HG02571 (cell line): ENCODE results near the gene ERLIN1.

Experiments
- ATAC-seq: cut with Tn5 transposase; IDR thresholded peaks from one replicate; pipeline ENCODE4 v1.9.1; 2021; ENCODE audit warnings: mild to moderate bottlenecking, moderate library complexity; ENCODE audit not compliant: unreplicated experiment

The ERLIN1 gene

DNA sequence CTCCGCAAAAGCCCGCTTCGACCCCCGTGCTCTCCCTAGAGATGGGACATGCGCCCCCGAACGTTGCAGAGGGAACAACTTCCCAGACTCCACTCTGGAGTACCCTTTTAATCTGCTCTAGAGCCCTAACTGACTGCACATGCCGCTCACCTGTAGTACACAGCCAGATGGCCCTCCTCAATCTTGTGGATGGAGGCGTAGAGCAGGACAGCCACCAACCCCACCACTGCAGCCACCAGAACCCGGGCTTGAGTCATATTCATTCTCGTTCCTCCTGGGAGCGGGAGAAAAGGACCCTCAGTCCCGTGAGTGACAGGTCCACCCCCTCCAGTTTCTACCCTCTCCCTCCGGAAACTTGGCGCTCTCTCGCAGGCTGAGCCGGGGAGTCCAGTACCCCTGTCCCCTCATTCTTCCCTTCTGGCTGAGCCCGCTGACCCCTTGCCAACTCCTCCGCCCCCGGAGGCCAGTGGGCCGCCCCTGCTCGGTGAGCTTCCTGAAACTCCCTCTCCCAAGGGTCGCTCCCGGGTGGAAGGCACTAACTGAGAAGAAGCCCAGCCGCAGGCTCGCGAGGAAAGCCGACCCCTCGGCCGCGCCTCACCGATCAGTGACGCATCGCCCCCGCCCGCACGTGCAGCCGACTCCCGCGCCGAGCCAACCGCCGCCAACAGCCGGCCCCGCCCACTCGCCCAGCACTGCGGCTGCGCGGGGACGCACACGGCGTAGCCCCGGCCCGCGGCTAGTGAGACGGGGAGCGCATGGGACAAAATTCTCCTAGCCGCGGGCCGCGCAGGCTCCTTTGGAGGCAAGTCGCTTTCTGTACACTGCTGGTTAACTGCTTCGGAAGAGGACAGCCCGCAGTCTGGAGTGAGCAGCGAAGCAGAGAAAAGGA is at the start of gene ERLIN1:
ERLIN1 (minus strand) TSS at position 666 of the 889 bp plus-strand sequence; CDS start at position 263, 403 bp downstream.
- peak; percentile 83 for ATAC-seq

DNA sequence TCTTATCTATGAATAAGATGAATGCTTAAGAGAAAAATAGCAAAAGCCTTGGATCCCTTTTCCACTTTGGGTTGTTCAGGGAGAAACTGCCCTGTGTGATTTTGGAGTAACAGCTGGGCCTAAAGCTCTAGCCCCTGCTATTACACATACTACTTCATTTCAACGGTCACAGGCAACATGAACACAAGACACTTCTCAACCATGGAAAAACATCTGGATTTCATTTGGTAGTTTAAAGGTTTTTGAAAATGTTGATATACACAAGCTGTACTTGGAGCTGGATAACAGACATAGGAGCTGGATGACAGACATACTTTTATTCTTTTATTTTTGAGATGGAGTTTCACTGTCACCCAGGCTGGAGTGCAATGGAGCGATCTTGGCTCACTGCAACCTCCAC is 46.3 kb upstream of the ERLIN1 start:
- no peak for ATAC-seq

DNA sequence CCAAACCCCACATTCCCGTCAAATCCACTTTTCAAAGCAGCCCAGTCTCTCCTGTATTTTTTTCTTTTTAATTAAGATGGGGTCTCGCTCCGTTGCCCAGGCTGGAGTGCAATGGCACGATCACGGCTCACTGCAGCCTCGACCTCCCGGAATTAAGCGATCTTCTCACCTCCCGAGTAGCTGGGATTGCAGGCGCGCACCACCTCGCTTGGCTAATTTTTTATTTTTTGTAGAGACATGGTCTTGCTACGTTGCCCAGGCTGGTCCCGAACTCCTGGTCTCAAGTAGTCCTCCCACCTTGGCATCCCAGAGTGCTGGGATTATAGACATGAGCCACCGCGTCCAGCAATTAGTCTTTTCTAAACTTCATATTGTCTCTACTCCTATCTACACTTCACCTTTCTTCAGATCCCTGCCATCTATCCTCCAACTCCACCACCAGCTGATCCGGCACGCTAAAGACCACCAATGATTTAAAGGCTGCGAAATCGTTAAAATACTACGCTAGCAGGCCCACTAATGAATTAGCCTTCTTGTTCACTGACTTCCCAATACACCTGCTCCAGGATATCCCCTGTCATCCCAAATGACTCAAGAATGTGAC is 44.1 kb upstream of the ERLIN1 start:
- no peak for ATAC-seq

DNA sequence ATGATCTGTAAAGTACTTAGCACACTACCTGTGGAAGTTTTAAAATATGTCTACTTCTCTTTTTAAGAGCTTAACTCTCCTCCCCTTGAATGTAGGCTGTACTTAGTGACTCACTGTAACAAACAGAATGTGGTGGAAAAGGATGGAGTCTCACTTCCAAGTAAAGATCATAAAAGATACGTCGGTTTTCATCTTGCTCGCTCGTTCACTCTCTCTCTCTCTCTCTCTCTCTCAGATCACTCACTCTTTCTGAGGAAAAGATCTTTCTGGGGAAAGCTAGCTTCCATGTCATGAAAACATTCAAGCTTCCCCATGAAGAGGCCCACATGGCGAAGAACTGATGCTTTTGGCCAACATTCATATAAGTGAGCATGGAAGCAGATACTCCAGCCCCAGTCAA is 38.0 kb upstream of the ERLIN1 start:
- no peak for ATAC-seq

DNA sequence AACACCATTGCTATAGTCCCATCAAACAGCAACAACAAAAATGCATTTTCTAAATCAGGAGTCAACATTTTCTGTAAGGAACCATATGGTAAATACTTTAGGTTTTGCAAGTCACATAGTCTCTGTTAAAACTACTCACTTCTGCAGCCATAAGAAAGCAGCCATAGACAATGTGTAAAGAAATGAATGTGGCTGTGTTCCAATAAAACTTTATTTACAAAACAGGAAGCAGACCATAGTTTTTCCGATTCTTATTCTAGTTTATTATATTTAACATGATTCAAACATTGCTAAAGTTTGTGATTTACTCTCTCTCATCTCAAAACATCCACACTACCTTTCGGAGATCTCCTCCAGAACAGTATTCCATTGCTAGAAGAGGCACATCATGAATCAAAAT is 36.7 kb upstream of the ERLIN1 start:
- ATAC-seq: no peak

DNA sequence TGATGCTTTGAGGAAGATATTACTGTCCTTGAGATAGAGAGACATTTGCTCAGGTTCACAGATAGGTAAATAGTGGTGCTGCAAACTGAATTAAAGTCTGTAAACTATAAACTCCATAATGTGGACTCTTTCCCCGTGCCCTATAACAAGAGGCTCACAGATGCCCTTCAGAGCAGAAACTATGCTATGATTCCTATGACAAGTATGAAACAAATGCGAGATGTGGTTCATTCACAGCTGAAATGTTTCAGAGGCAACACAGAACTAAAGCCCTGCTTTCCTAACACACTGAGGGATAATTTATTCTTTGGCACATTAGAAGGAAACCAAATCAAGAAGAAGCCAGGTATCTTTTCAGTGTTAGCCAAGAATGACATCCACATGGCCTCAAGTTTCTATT is 30.2 kb upstream of the ERLIN1 start:
- no peak for ATAC-seq

DNA sequence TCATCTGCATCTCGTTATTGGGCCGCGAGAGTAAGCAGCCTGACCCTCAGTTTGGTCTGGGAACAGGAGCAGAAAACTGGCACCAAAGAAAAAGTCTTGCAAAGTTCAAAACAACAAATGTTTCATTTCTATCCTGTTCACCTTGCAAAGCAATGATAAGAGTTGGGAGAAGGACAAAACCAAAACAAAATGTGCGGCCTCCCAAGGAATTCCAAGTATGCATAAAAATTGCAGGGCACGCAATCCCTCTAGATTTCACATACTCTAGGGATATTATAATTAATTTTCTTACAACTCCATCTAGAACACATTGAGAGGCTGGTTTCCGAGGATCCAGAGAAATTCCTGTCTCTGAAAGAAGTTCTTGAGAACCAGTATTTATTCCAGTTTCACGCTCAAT is 23.5 kb upstream of the ERLIN1 start:
- ATAC-seq: no peak

DNA sequence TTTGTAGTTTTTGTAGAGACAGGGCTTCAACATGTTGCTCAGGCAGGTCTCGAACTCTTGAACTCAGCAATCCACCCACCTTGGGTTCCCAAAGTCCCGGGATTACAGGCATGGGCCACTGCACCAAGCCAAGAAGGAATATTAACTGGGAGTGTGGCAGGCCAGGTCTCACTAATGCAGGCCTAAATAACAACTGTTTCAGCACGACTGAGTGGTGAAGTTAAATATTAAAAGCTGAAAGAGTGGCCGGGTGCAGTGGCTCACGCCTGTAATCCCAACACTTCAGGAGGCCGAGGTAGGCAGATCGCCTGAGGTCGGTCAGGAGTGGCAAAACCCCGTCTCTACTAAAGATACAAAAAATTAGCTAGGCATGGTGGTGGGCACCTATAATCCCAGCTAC is 22.4 kb upstream of the ERLIN1 start:
- no peak for ATAC-seq

DNA sequence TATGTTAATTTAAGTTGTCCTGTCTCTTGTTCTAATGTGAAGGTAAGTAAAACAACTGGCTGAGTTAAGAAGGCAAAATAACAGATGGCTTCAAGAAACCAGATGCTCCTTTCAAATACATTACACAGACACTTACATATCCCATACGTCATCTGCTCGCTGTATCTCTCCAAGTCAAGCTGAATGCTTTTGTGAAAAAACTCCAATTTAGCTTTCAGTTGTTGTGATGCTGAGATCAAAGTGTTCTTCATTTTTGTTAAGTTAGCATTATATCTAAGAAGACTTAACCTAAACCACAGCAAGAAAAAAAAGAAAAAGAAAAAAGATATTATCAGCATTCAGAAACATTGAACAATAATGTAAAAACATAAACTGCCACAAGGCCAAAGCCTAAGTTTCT is 18.5 kb upstream of the ERLIN1 start:
- no peak for ATAC-seq

DNA sequence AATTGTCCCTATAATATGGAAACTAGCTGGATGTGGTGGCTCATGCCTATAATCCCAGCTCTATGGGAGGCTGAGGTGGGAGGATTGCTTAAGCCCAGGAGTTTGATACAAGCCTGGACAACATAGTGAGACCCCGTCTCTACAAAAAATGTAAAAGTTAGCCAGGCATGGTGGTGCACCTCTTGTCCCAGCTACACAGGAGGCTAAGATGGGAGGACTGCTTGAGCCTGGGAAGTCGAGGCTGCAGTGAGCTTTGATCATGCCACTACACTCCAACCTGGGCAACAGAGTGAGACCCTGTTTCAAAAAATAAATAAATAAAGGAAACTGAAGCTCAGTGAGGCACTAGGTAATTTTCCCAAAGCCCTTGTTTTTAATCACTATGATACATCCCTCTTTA is 15.7 kb upstream of the ERLIN1 start:
- ATAC-seq: no peak

DNA sequence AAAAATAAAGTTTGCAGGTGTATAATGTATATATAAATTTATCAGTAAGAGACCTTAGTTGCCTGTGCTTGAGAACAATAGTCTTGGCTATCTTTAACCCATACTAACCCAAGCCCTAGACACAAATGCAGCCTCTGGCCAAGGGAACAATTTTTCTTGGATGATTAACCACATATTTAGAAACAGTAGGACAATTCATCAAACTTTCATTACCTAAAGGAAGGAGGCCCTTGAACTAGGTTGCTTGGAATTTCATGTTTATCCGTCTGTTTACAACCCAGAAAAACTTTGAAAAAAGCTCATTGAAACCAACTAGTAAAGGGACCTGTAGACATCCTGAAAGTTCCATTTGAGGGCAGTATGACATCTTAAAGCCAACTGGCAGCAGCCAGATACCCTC is 8.9 kb upstream of the ERLIN1 start:
- ATAC-seq: no peak

DNA sequence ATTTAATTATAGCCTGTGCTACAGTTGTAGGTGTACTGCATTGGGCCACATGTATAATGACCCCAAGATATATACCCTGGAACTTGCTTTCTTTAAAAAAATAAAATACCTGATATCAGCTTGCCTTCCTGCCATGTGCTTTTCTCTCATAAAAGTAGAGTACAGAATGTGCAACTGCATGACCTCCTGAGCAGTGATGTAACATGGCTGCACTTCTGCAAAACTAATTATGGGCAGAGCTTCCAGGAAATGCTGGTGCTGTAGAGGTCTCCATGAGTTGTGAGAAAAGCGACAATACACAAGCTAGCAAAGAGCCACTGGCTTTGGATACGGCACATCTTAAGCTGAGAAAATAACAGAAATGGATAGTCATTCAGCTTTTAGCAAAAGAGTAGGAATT is 6.5 kb upstream of the ERLIN1 start:
- no peak for ATAC-seq

DNA sequence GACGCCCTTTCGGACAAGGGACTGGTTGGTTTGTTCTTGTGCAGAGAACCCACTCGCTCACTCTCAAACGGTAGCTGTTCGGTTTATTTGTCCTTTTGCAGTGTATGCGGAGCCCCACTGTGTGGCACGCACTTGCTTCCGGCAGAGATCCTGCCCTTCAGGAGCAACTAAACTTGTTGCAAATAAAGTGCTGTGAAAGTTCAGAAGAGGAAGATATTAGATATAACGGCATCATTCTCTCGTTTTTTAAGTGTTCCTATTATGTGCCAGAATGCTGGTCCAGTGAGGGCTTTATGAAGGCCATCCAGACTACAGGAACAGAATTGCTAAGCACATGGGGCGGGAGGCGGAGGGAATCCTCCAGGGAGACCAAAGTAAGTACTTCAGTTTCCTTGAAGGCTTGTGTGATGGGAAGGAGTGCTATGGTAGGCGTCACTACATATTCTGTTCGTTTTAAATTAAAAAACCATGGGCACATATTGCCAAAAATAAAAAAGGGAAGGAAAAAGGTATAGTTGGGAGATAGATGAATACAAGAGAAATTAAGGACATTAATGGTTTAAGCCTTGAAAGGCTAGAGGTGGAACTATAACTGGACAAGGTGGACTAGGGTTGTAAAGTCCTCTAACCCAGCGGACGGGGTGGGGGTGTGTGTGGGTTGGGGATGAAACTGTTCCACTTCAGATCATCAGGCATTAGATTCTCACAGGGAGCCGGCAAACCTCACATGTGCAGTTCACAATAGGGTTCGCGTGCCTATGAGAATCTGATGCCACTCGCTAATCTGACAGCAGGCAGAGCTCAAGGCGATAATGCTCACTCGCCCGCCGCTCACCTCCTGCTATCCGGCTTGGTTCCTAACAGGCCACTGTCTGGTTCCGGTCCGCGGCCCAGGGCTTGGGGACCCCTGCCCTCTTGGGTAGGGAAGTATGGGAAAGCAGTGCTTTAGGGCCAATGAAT is 704 bp upstream of the ERLIN1 start:
- ATAC-seq: peak; percentile 39

DNA sequence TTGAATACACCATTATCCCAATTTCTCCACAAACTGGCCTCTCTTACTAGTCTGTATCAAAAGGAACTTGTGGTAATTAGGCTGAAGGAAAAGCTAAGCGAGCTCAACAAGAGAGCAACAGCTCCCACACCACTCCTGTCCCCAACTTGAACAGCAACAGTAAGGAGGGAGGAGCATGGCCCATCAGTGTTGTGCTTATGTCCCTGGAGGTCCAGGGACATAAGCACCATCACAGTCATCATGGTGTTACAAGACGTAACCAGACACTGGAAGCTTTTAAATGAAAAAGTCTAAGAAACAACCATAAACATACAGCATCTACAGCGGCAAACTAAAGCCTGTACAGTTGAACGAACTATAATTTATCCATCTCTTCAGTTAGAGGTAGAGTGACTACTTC is 989 bp downstream of the ERLIN1 start:
- ATAC-seq: no peak

DNA sequence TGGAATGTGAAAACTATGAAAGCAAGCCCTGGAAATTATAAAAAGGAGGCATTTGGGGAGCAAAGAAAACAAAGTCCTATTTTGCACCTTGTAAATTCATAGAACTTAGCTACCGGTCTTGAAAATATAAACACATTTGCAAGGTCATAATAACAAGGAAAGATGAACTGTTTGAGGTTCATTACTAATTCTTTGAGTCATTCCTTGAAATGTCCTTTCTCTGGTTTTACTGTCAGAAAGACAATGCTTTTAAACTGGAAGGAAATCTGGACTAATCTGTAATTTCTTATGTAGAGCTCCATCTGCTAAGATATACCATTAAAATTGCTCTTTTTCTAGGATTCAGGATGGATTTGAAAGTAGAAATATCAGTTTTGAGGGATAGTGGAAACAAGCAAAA is 1.4 kb downstream of the ERLIN1 start:
- ATAC-seq: no peak

DNA sequence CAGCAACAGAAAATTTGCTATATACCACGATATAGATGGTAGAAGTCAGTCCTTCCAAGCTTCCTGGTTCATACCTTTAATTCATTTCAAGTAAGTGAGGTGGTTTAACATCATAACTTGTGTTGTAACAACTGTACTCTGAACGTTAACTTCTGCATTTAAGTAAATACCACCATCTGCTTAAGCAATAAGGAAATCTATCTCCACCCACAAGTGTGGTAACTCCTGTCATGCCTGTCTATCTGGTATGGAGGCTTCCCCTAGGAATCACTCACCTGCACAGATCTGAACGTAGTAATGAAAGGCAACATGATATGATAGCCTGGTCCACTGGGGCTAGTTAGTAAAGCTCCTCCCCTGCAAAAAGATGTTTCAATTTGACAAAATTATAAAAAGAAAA is 2.3 kb downstream of the ERLIN1 start:
- ATAC-seq: no peak

DNA sequence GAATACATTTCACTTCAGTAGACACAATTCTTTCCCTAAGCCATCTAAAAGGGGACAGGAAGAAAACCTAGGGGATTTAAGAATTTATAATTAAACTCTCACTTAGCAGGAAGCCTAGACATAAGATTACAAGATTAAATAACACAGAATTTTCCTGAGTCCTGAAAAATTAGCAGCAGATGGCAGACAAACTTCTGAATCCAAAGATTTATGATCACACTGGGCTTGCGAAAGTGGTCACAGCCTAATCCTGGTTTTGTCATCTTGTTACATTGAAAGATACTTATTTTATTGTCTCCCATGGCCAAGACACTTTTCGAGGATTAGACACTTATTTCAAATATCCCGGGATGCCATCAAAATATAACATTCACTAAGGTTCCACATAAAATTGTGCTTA is 2.9 kb downstream of the ERLIN1 start:
- ATAC-seq: no peak

DNA sequence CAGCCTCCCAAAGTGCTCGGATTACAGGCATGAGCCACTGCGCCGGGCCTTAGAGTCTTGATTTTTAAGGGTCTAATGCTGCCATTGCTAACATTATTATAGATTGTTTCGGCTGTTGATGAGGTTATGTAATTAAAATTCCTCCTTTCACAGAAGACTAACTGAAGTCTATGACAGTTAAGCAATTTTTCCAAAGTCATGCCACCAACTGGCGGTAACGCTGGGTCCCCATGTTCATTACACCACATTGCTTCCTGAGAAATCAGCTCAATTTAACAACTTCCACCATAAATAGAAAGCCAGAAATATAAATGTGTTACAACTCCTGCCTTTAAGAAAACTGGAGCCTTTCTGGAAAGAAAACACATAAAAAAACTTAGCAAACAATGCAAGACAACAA is 3.5 kb downstream of the ERLIN1 start:
- no peak for ATAC-seq

DNA sequence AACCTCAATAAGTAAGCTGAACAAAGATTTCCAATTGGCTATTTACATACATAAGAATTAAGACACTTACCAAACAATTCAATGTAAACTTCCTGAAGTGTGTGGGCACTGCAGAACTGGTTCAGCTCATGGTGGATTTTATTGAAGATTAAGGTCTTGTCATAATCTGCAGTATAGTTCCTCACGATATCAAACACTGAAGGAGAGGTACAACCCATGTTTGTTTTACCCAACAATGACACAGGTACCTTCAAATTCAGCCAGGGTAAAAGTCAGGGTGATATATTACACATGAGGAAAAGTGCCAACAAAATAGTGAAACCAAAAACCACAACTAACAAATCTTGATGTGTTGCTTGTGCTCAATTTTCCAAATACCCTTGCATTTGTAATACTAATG is 10.0 kb downstream of the ERLIN1 start:
- ATAC-seq: no peak

DNA sequence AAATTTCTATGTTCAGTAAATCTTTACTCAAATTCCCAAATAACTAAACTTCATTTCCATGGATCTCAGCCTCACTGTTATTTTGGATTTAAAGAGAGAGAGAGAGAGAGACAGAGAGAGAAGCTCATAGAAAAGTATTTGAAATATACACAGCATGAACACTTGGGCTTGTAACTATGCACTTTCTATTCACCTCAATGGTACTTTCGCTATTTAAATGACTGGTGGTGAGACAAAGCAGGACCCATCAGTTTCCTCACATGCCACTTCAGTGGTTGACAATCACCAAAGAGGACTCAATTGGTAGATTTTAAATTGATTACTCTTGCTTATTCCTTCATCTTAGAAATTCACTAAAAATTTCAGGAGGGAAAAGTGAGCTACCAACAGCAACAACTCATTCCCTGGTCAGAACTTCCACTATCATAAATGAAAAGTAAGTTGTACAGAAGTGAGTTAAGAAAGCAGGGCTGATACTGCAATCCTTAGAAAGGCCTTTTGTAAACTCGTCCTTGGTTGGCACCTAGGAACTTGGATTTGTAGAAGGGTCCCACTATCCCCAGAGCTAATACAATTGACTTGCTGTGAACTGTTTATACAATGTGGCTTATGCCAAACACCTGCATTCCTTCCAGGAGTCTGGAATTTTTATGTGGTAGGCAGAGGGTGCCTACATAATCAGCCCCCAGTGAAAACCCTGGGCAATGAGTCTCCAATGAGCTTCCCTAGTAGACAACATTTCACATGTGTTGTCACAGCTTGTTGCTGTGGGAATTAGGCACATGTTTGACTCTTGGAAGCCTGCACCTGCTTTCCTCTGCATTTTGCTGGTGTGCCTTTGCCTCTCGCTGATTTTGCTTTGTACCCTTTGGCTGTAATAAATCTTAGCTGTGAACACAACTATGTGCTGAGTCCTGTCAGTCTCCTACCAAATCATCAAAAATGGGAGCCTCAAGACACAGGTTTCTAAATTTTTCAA is 10.8 kb downstream of the ERLIN1 start:
- peak; percentile 77 for ATAC-seq
